Esophagus (tissue), 2 donors: Measurements from ENCODE around the gene APAF1. TPM values are rescaled to one million over a fixed set of nuclear protein-coding genes. Genes with fewer than 3 reads are reported as not detected.
"Not testable (repeated sequence)": the region's sequence is repeated elsewhere in the genome, so short reads cannot be mapped to it uniquely, and the experiment has no call there.

Source experiments
- H3K27ac ChIP-seq, 2 donors: one replicate each; pipeline ENCODE4 v1.5.1; 2013; ENCODE audit warnings: low read depth in 2 of 2, mild to moderate bottlenecking in 2 of 2, inconsistent platforms in 1 of 2, low read length in 1 of 2, moderate library complexity in 1 of 2
- H3K27me3 ChIP-seq, 2 donors: one replicate each; pipeline ENCODE4 v1.6.1; 2013; ENCODE audit warnings: low read length in 2 of 2, control low read depth in 1 of 2, mild to moderate bottlenecking in 1 of 2; ENCODE audit not compliant: insufficient read depth in 2 of 2, control insufficient read depth in 1 of 2
- H3K36me3 ChIP-seq, 2 donors: one replicate each; pipeline ENCODE4 v1.6.1; 2013; ENCODE audit warnings: low read length in 1 of 2; ENCODE audit not compliant: control insufficient read depth in 2 of 2, insufficient read depth in 2 of 2
- H3K4me1 ChIP-seq, 2 donors: one replicate each; pipeline ENCODE4 v1.6.1; 2013; ENCODE audit warnings: low read length in 1 of 2; ENCODE audit not compliant: control insufficient read depth in 2 of 2, insufficient read depth in 2 of 2
- H3K4me3 ChIP-seq, 2 donors: one replicate each; pipeline ENCODE4 v1.5.1; 2013; ENCODE audit warnings: low read length in 2 of 2, mild to moderate bottlenecking in 2 of 2, low read depth in 1 of 2, moderate library complexity in 1 of 2
- H3K9me3 ChIP-seq, 2 donors: one replicate each; pipeline ENCODE4 v1.6.1; 2013; ENCODE audit warnings: mild to moderate bottlenecking in 2 of 2, low read depth in 1 of 2, low read length in 1 of 2, moderate library complexity in 1 of 2; ENCODE audit not compliant: control insufficient read depth in 2 of 2, insufficient read depth in 1 of 2
- WGBS, 2 donors: extraction: QIAGEN DNeasy Blood & Tissue Kit; methylation state at CpG; one replicate each; pipeline ENCODE4 v1.1.7; 2013; 5-methylcytosine and 5-hydroxymethylcytosine counted together
- polyA plus RNA-seq, 2 donors: library from polyadenylated mRNA; stranded (reverse); fragments of 200-250 nt; gene quantifications; one replicate each; pipeline ENCODE4 v1.2.3, GENCODE V29; 2013
- donor health status: healthy with polysubstance abuse.
- donor health status: Bipolar disorder and iron deficiency.

Gene APAF1
- polyA plus RNA-seq, 2 donors: 2.3 to 3.5 TPM

GRCh38 chr12:98745578-98746391, 100.7 kb downstream of the APAF1 start:
- WGBS, 2 donors: 8 to 11% methylated on average over 54 of the region's 54 CpGs

DNA sequence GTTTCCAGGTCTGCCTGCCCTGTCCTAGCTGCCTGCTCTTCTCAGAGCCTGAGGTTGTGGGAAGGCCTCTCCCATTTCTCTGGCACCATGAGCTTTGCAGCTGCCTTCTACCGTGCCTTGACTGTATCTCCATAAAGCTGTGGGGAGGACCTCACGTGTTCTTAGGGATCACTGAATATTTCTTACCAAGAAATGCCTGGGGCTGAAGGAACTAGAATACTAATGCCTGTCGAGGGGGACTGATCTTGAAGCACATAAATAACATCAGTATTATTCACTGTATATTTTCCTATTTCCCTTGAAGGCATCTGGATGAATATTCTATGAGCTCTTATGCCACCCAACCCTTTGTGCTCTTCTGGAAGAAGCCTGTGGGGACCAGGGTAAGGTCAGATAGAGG, 103.4 kb downstream of the APAF1 start:
- 77% methylated on average over 3 of the region's 3 CpGs for WGBS, 2 donors

More at GRCh38 chr12:98745578-98746391, 100.7 kb downstream of the APAF1 start:
- peaks cover 0 to 3% of the 10 kb centered on the region in 2 donors for H3K36me3 ChIP-seq
- H3K4me3 ChIP-seq: peak overlapping the region; percentile 47 to 52
- no peaks in the 10 kb centered on the region for H3K9me3 ChIP-seq
- H3K27me3 ChIP-seq: no peaks in the 10 kb centered on the region
- H3K4me1 ChIP-seq: peaks cover 0 to 3% of the 10 kb centered on the region in 2 donors
- no peak overlapping the region for H3K27ac ChIP-seq

DNA sequence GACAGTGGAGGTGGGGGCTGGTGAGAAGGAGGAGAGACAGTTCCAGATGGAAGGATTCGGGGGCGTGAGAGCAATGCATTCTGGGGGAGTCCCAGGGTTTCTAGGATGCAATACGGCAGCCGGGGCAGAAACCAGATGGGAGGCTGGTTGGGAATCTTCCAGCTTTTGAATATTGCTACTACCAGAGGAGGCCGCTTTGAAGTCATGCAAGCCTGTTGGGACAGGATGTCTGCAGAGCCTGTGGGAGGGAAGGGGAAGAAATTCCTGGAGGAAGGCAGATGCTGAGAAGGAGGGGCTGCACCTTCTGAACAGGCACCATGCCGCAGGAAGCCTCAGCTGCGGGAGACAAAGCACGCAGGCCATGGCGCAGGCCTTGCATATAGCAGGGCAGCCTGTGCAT, 105.4 kb downstream of the APAF1 start:
- Histone ChIP-seq H3K27ac (no peak overlapping the region), H3K27me3 (no peaks in the 10 kb centered on the region), H3K9me3 (no peaks in the 10 kb centered on the region), H3K36me3 (peaks cover 0 to 3% of the 10 kb centered on the region in 2 donors), H3K4me1 (peaks cover 0 to 3% of the 10 kb centered on the region in 2 donors), H3K4me3 (no peak overlapping the region)
- WGBS, 2 donors: 41 to 58% methylated on average over 9 of the region's 9 CpGs

More for the DNA sequence above, 103.4 kb downstream of the APAF1 start:
- Histone ChIP-seq H3K4me1 (peaks cover 0 to 3% of the 10 kb centered on the region in 2 donors), H3K27ac (no peak overlapping the region), H3K36me3 (peaks cover 0 to 3% of the 10 kb centered on the region in 2 donors), H3K27me3 (no peaks in the 10 kb centered on the region), H3K9me3 (no peaks in the 10 kb centered on the region), H3K4me3 (no peak overlapping the region)

GRCh38 chr12:98751580-98752115, 106.6 kb downstream of the APAF1 start:
- peaks cover 0 to 3% of the 10 kb centered on the region in 2 donors for H3K36me3 ChIP-seq
- H3K9me3 ChIP-seq: no peaks in the 10 kb centered on the region
- H3K4me3 ChIP-seq: no peak overlapping the region
- no peaks in the 10 kb centered on the region for H3K4me1 ChIP-seq
- 88 to 89% methylated on average over 4 of the region's 4 CpGs for WGBS, 2 donors
- no peaks in the 10 kb centered on the region for H3K27me3 ChIP-seq
- H3K27ac ChIP-seq: no peak overlapping the region

DNA sequence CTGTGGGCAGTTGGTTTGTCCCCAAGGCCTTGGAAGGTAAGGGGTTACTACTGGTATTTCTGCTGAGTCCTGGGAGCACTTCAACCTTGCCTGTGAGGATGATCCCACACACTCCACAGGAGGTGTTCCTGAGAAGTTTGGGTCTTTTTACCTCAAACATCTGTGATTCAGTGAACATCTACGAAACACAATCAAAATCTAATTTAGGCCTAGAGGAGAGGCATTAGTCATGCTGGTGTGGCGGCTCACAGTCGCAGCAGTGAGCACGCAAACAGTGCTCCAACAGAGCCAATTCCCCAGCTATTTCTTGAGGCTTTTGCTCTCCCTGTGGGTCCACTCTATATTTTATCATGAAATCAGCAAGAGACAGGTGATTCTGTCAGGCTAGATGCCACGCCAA, 107.6 kb downstream of the APAF1 start:
- Histone ChIP-seq H3K4me3 (no peak overlapping the region), H3K9me3 (no peaks in the 10 kb centered on the region), H3K36me3 (peaks cover 0 to 3% of the 10 kb centered on the region in 2 donors), H3K4me1 (no peaks in the 10 kb centered on the region), H3K27ac (no peak overlapping the region), H3K27me3 (no peaks in the 10 kb centered on the region)
- 86 to 89% methylated on average over 5 of the region's 5 CpGs for WGBS, 2 donors

DNA sequence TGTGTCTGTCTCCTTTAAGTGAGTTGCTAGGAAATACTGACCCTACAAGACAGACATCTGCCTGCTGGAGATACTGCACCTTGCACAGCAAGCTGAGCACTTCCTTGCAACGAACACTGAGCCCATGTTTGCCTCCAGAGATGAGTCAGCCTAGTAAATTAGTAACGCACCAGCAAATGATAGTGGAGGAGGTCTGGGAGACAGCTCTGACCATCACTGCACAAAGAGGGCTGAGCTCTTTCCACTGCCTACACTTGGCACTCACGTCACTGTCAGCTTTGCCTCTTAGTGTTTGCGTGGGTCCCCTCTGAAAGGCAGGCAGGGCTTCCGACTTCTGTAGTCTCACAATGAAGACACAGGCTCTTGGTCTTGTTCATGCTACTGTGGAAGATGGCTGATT, 109.0 kb downstream of the APAF1 start:
- no peak overlapping the region for H3K4me3 ChIP-seq
- 57 to 72% methylated on average over 5 of the region's 5 CpGs for WGBS, 2 donors
- no peak overlapping the region for H3K27ac ChIP-seq
- H3K9me3 ChIP-seq: no peaks in the 10 kb centered on the region
- H3K36me3 ChIP-seq: peaks cover 0 to 3% of the 10 kb centered on the region in 2 donors
- H3K4me1 ChIP-seq: no peaks in the 10 kb centered on the region
- H3K27me3 ChIP-seq: no peaks in the 10 kb centered on the region

GRCh38 chr12:98755855-98756254, 110.8 kb downstream of the APAF1 start:
- WGBS, 2 donors: 89 to 93% methylated on average over 5 of the region's 5 CpGs
- H3K4me1 ChIP-seq, H3K27me3 ChIP-seq, H3K4me3 ChIP-seq, H3K36me3 ChIP-seq, H3K9me3 ChIP-seq, H3K27ac ChIP-seq: not testable (repeated sequence)

GRCh38 chr12:98757455-98757854, 112.4 kb downstream of the APAF1 start:
- H3K4me3 ChIP-seq: no peak overlapping the region
- H3K36me3 ChIP-seq: no peaks in the 10 kb centered on the region
- 60 to 64% methylated on average over 4 of the region's 4 CpGs for WGBS, 2 donors
- no peak overlapping the region for H3K27ac ChIP-seq
- no peaks in the 10 kb centered on the region for H3K4me1 ChIP-seq
- no peaks in the 10 kb centered on the region for H3K9me3 ChIP-seq
- H3K27me3 ChIP-seq: no peaks in the 10 kb centered on the region

GRCh38 chr12:98758331-98758730, 113.2 kb downstream of the APAF1 start:
- WGBS, 2 donors: 45 to 70% methylated on average over 3 of the region's 3 CpGs
- no peak overlapping the region for H3K27ac ChIP-seq
- no peaks in the 10 kb centered on the region for H3K36me3 ChIP-seq

DNA sequence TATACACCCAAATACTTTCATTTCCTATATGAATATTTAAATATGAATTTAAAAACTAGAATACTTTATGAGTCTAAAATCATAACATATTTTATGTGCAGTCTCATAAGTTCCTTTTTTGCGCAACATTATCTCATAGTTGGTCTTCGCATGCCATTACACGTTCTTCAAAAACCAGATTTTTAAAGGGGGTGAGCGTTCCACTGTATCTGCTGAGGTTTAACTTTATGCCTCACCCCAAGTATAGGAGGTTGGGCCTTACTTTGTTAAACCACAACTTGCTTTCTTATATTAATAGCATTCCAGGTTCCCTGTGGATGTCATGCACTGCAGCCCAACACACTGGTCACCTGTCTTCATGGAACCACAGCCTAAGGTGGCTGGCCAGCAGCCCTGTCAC, 118.6 kb downstream of the APAF1 start:
- Histone ChIP-seq H3K4me3 (no peak overlapping the region), H3K27ac (no peak overlapping the region), H3K27me3 (no peaks in the 10 kb centered on the region), H3K4me1 (no peaks in the 10 kb centered on the region), H3K36me3 (no peaks in the 10 kb centered on the region), H3K9me3 (no peaks in the 10 kb centered on the region)
- WGBS, 2 donors: 53 to 76% methylated on average over 4 of the region's 4 CpGs

More at GRCh38 chr12:98758331-98758730, 113.2 kb downstream of the APAF1 start:
- Histone ChIP-seq H3K4me1 (no peaks in the 10 kb centered on the region), H3K4me3 (no peak overlapping the region), H3K27me3 (no peaks in the 10 kb centered on the region), H3K9me3 (no peaks in the 10 kb centered on the region)
